Middle frontal gyrus (tissue), 1 donor: ENCODE results near the gene LCE1F.

ENCODE experiments used
- DNase-seq: peaks from one replicate; pipeline ENCODE4 v3.0.0-alpha.2; 2015; ENCODE audit warnings: low spot score; ENCODE audit errors: extremely low spot score

LCE1F gene

GRCh38 chr1:152776361-152776760 lies 1.4 kb downstream of the LCE1F start:
- no peak for DNase-seq

- no peak for DNase-seq
These were observed 2.7 kb downstream of the LCE1F start for GRCh38 chr1:152777510-152778137.

- no peak for DNase-seq
These were observed 8.2 kb downstream of the LCE1F start for GRCh38 chr1:152783095-152783494.

- no peak for DNase-seq
These were observed 11.1 kb downstream of the LCE1F start, which contains the start of gene LCE1E for GRCh38 chr1:152786077-152786476. LCE1E (plus strand) TSS chr1:152786257; CDS start chr1:152787300, 1,043 bp downstream.

- no peak for DNase-seq
These were observed 20.7 kb downstream of the LCE1F start for GRCh38 chr1:152795686-152796085.

GRCh38 chr1:152796421-152796820 lies 21.5 kb downstream of the LCE1F start, which contains the start of gene LCE1D:
LCE1D (plus strand) TSS chr1:152796721; CDS start chr1:152797795, 1,074 bp downstream.
- DNase-seq: no peak

GRCh38 chr1:152801333-152801732 lies 26.4 kb downstream of the LCE1F start:
- DNase-seq: no peak

GRCh38 chr1:152806576-152806975 lies 31.6 kb downstream of the LCE1F start, which contains the start of gene LCE1C:
LCE1C (minus strand) TSS chr1:152806651; CDS start chr1:152805478, 1,173 bp downstream.
- DNase-seq: no peak

GRCh38 chr1:152811050-152811449 lies 36.1 kb downstream of the LCE1F start:
- DNase-seq: no peak

GRCh38 chr1:152811671-152812070 lies 36.7 kb downstream of the LCE1F start, which contains the start of gene LCE1B:
LCE1B (plus strand) TSS chr1:152811971; CDS start chr1:152812447, 476 bp downstream.
- no peak for DNase-seq

- no peak for DNase-seq
These were observed 42.4 kb downstream of the LCE1F start for GRCh38 chr1:152817309-152817708.

GRCh38 chr1:152823294-152823693 lies 48.4 kb downstream of the LCE1F start:
- no peak for DNase-seq

- no peak for DNase-seq
These were observed 50.0 kb downstream of the LCE1F start for GRCh38 chr1:152824964-152825363.
